Thyroid gland (tissue), 4 donors: ENCODE data around the gene TRIM41.

ENCODE experiments used
- POLR2A ChIP-seq, 2 donors: fragments of 450-650 bp; IDR thresholded peaks; one replicate each; pipeline ENCODE4 v1.6.1; 2017; ENCODE audit warnings: antibody characterized with exemption in 2 of 2, mild to moderate bottlenecking in 2 of 2, moderate library complexity in 1 of 2
- TF ChIP-seq, protein P1 (sequence below), 6 experiments: fragments of 200-600 bp in 3 of 6; fragments of 450-650 bp in 3 of 6; sonication (generic) in 3 of 6; IDR thresholded peaks; one replicate each; pipeline ENCODE4 v1.5.1; 2016 to 2019; ENCODE audit warnings: antibody characterized with exemption in 6 of 6, mild to moderate bottlenecking in 2 of 6, inconsistent platforms in 1 of 6, moderate library complexity in 1 of 6

DNA sequence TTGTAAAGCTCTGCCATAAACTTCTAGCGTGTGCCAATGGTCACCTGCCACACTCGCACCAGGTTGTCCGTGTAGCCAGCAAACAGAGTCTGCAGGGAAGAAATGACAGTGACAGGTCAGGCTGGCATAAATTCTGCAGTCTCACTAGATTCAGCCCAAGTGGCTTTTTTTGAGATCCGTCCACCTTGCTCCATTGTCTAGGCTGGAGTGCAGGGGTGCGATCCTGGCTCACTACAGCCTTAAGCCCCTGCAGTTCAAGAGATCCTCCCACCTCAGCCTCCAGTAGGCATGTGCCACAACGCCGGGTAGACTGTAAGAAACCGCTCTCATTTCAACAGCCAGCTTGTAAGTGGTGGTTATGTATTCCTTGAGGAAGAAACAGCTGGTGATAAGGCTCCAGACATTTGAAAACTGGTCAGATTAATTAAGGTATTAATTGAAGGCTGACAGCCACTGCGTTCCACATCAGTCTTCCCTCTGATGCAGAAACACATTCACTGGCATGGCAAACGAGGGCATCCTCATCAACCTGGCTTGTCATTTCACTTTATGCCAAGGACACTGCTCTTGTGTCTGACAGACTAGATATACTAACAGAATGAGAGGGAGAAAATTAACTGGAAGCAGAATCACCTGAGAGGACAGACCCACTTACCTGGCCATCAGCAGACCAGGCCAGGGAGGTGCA lies 14.0 kb downstream of the TRIM41 start:
- TF ChIP-seq, protein P1, sequence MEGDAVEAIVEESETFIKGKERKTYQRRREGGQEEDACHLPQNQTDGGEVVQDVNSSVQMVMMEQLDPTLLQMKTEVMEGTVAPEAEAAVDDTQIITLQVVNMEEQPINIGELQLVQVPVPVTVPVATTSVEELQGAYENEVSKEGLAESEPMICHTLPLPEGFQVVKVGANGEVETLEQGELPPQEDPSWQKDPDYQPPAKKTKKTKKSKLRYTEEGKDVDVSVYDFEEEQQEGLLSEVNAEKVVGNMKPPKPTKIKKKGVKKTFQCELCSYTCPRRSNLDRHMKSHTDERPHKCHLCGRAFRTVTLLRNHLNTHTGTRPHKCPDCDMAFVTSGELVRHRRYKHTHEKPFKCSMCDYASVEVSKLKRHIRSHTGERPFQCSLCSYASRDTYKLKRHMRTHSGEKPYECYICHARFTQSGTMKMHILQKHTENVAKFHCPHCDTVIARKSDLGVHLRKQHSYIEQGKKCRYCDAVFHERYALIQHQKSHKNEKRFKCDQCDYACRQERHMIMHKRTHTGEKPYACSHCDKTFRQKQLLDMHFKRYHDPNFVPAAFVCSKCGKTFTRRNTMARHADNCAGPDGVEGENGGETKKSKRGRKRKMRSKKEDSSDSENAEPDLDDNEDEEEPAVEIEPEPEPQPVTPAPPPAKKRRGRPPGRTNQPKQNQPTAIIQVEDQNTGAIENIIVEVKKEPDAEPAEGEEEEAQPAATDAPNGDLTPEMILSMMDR (IDR thresholded peaks at IDR 0.05): no peak
- TF ChIP-seq POLR2A (IDR thresholded peaks at IDR 0.05): no peak
